Lung (tissue), 12 donors: ENCODE measurements around the gene PRKCB. TPM values are rescaled to one million over a fixed set of nuclear protein-coding genes. Genes with fewer than 3 reads are reported as not detected.

Experiments used
- ATAC-seq: fragments of 200-7000 bp; cut with Tn5 transposase; one replicate; pipeline ENCODE4 v1.9.1; 2020; ENCODE audit warnings: moderate number of reproducible peaks; ENCODE audit not compliant: insufficient read depth, low FRiP score
- DNase-seq, 3 donors: peaks; one replicate each; pipeline ENCODE4 v3.0.0-alpha.2; 2013 to 2017
- H3K27ac ChIP-seq, 2 donors: one replicate each; pipeline ENCODE4 v1.5.1; 2013; ENCODE audit warnings: mild to moderate bottlenecking in 2 of 2, moderate library complexity in 2 of 2, control low read depth in 1 of 2, inconsistent platforms in 1 of 2, low read depth in 1 of 2, low read length in 1 of 2
- H3K27me3 ChIP-seq, 3 donors: one replicate each; pipeline ENCODE4 v1.5.1; 2013; ENCODE audit warnings: low read length in 2 of 3; ENCODE audit not compliant: control insufficient read depth in 3 of 3, insufficient read depth in 3 of 3
- H3K36me3 ChIP-seq, 4 donors: one replicate each; pipeline ENCODE4 v1.5.1; 2013; ENCODE audit warnings: low read length in 4 of 4, mild to moderate bottlenecking in 1 of 4, moderate library complexity in 1 of 4; ENCODE audit not compliant: control insufficient read depth in 4 of 4, insufficient read depth in 4 of 4
- H3K4me1 ChIP-seq, 5 donors: one replicate each; pipeline ENCODE4 v1.5.1; 2013; ENCODE audit warnings: low read length in 5 of 5, mild to moderate bottlenecking in 2 of 5, moderate library complexity in 1 of 5; ENCODE audit not compliant: control insufficient read depth in 5 of 5, insufficient read depth in 5 of 5
- H3K4me3 ChIP-seq: one replicate; pipeline ENCODE4 v1.5.1; 2013; ENCODE audit warnings: mild to moderate bottlenecking, control low read depth, moderate library complexity
- H3K9ac ChIP-seq, 2 donors: one replicate each; pipeline ENCODE4 v1.5.1; 2013; ENCODE audit warnings: low read length in 2 of 2, control low read depth in 1 of 2; ENCODE audit not compliant: insufficient read depth in 1 of 2
- H3K9me3 ChIP-seq, 4 donors: one replicate each; pipeline ENCODE4 v1.5.1; 2013; ENCODE audit warnings: low read length in 3 of 4, mild to moderate bottlenecking in 1 of 4, moderate library complexity in 1 of 4; ENCODE audit not compliant: control insufficient read depth in 4 of 4, insufficient read depth in 3 of 4
- WGBS, 2 donors: extraction: QIAGEN DNeasy Blood & Tissue Kit; methylation state at CpG; one replicate each; pipeline ENCODE4 v1.1.7; 2013; 5-methylcytosine and 5-hydroxymethylcytosine counted together
- polyA plus RNA-seq, 2 donors: library from polyadenylated mRNA; stranded (reverse); fragments of 200-250 nt; gene quantifications; one replicate each; pipeline ENCODE4 v1.2.1, GENCODE V29; 2013
- total RNA-seq, 2 donors: library from RNA; depleted of rRNA in 1 of 2; stranded (reverse); fragments of >200 nt in 1 of 2; gene quantifications; one replicate each; pipeline ENCODE4 v1.2.1, GENCODE V29; 2014 to 2021
- TF ChIP-seq, protein P1 (sequence below): IDR thresholded peaks from 2 replicates; pipeline ENCODE4 v1.5.1; 2012; ENCODE audit warnings: mild to moderate bottlenecking; ENCODE audit errors: control extremely low read depth, extremely low read depth
- donor health status: control.
- donor health status: control.
- donor health status: Bipolar disorder and iron deficiency.
- donor health status: healthy.
- donor health status: DM: yes; HTN: yes; CAD: no.

The PRKCB gene
- total and polyA plus RNA-seq, 4 donors: 2.5 to 46.4 (median 21.8) TPM

DNA sequence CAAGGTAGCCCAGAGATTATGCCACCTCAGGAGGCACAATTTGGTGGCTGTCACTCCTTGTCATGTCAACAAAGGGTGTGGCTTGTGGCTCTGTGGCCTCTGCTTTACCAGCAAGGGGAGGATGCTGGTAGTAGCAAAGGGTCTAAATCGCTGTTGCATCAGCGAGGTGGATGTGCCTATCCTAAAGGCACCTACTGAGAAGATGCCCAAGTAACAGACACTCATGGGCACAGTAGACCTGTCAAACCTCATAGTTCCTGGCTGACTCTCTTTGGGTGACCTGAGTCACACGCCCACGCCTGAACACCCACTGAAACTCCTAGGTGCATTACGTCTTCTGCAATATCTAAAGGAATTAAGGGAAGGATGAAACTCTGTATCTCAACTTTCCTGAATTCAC lies 139.5 kb downstream of the PRKCB start:
- DNase-seq (no peak), ATAC-seq (no peak)
- Histone ChIP-seq H3K9me3 (peaks cover 0 to 1% (median 0%) of the 10 kb centered on the region in 4 donors), H3K4me3 (no peak overlapping the region), H3K4me1 (peaks cover 0 to 11% (median 0%) of the 10 kb centered on the region in 5 donors), H3K27me3 (no peaks in the 10 kb centered on the region), H3K9ac (no peak overlapping the region), H3K27ac (no peak overlapping the region), H3K36me3 (peaks cover 0 to 2% (median 0%) of the 10 kb centered on the region in 4 donors)
- WGBS, 2 donors: 95 to 96% methylated on average over 5 of the region's 5 CpGs
- TF ChIP-seq, protein P1, sequence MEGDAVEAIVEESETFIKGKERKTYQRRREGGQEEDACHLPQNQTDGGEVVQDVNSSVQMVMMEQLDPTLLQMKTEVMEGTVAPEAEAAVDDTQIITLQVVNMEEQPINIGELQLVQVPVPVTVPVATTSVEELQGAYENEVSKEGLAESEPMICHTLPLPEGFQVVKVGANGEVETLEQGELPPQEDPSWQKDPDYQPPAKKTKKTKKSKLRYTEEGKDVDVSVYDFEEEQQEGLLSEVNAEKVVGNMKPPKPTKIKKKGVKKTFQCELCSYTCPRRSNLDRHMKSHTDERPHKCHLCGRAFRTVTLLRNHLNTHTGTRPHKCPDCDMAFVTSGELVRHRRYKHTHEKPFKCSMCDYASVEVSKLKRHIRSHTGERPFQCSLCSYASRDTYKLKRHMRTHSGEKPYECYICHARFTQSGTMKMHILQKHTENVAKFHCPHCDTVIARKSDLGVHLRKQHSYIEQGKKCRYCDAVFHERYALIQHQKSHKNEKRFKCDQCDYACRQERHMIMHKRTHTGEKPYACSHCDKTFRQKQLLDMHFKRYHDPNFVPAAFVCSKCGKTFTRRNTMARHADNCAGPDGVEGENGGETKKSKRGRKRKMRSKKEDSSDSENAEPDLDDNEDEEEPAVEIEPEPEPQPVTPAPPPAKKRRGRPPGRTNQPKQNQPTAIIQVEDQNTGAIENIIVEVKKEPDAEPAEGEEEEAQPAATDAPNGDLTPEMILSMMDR: no peak

DNA sequence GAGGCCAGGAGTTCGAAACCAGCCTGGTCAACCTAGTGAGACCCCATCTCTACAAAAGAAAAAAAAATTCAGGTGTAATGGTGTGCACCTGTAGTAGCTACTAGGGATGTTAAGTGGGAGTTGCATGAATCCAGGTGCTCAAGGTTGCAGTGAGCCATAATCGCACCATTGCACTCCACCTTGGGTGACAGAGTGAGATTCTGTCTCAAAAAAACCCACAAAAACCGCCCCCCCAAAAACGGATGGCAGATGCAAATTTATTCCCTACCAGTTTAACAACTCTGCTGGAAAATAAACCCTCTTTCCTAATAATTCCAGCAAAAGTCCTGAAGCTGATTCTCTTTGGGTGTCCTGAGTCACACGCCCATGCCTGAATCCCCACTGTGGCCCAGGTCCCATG lies 140.3 kb downstream of the PRKCB start:
- no peak for DNase-seq
- Histone ChIP-seq H3K36me3 (no peaks in the 10 kb centered on the region), H3K9me3 (peaks cover 0 to 1% (median 0%) of the 10 kb centered on the region in 4 donors), H3K9ac (no peak overlapping the region), H3K4me1 (peaks cover 0 to 11% (median 0%) of the 10 kb centered on the region in 5 donors), H3K27ac (no peak overlapping the region), H3K4me3 (no peak overlapping the region), H3K27me3 (no peaks in the 10 kb centered on the region)
- TF ChIP-seq, protein P1: no peak
- no peak for ATAC-seq
- 86 to 91% methylated on average over 5 of the region's 5 CpGs for WGBS, 2 donors

DNA sequence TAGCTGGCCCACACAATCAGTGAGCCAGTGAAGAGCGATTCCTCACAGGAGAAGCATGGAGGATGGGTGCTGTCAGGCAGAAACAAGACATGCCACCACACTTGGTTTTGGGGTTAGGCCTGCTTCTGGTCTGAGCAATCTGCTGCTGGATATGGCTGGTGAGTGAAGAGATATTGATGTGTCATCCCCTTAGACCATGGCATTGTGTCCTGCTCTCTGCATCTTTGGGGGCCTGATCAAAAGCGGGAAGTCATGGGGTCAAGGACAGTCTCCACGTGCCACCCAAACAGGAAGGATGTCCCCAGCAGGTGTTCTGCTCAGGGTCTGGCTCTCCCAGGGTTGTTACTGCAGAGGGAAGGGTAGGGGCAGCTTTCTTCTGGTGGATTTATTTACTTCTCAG lies 140.7 kb downstream of the PRKCB start:
- H3K27ac ChIP-seq: no peak overlapping the region
- H3K27me3 ChIP-seq: no peaks in the 10 kb centered on the region
- TF ChIP-seq, protein P1: no peak
- peaks cover 0 to 1% (median 0%) of the 10 kb centered on the region in 4 donors for H3K9me3 ChIP-seq
- H3K4me1 ChIP-seq: peaks cover 0 to 11% (median 0%) of the 10 kb centered on the region in 5 donors
- H3K4me3 ChIP-seq: no peak overlapping the region
- ATAC-seq (no peak), DNase-seq (no peak)
- WGBS, 2 donors: 33 to 43% methylated on average over 3 of the region's 3 CpGs
- no peaks in the 10 kb centered on the region for H3K36me3 ChIP-seq
- no peak overlapping the region for H3K9ac ChIP-seq

DNA sequence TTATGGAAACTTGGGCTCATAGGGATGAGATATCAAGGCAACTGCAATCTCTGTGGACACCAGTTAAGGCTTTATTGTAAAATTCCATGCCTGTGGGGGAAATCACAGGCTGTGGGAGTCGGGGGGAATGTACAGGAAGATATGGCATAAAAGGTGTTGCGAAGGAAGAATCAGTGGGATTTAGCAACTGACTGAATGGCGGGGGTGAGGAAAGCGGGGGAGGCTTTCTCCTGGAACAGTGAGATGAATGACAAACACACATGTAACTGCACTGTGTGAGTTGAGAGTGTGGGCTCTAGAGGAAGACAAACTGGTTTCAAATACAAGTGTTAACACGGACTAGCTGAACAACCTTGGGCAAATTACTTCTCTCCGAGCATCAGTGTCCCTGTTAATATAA lies 143.7 kb downstream of the PRKCB start:
- no peak for DNase-seq
- TF ChIP-seq, protein P1: no peak
- no peak overlapping the region for H3K27ac ChIP-seq
- peaks cover 0 to 1% (median 0%) of the 10 kb centered on the region in 4 donors for H3K9me3 ChIP-seq
- no peak overlapping the region for H3K9ac ChIP-seq
- H3K27me3 ChIP-seq: no peaks in the 10 kb centered on the region
- peaks cover 0 to 11% (median 0%) of the 10 kb centered on the region in 5 donors for H3K4me1 ChIP-seq
- ATAC-seq: no peak
- 85 to 87% methylated on average over 6 of the region's 6 CpGs for WGBS, 2 donors
- H3K36me3 ChIP-seq: no peaks in the 10 kb centered on the region
- H3K4me3 ChIP-seq: no peak overlapping the region
